ENCODE data around the gene TMC1.

DNA sequence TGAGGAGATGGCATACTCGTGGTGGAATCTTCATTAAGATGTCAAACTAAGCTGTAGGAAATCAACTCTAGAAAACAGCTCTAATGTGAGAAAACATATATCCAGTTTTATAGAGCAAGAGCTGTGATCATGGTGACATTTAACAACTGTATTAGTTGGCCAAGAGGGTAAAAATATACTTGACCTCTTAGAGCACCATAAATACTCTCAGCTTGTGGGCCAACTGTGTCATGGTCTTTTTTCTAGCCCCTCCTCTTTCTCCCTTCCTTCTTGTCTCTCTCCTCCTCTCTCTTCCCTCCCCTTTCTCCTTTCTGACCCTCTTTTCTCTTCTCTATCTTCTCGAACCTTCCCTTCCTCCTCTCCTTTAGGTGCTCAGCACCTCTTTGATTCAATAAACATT, 54.7 kb downstream of the TMC1 start:
- TF ChIP-seq SUZ12 (IDR thresholded peaks at IDR 0.05; ENCODE audit: extremely low read depth, insufficient read depth, insufficient read length) (no peak), YY1 (IDR thresholded peaks at IDR 0.05; ENCODE audit: insufficient read depth, insufficient read length) (no peak), ZNF274 (IDR thresholded peaks at IDR 0.05; ENCODE audit: low read depth, low read length) (no peak)
